Fibroblast of mammary gland (primary cell): ENCODE results near the gene KCND3.
"Not testable (repeated sequence)": the region's sequence is repeated elsewhere in the genome, so short reads cannot be mapped to it uniquely, and the experiment has no call there.

Source experiments
- DNase-seq: peaks from one replicate; pipeline ENCODE4 v3.0.0-alpha.2; 2010; ENCODE audit warnings: low read depth
- H3K4me3 ChIP-seq: 2 replicates; pipeline ENCODE4 v1.5.1; 2011; ENCODE audit warnings: low read depth, mild to moderate bottlenecking, low read length, moderate library complexity; ENCODE audit not compliant: control insufficient read depth
- TF ChIP-seq, protein P1 (sequence below): conservative IDR thresholded peaks from 2 replicates; pipeline ENCODE4 v1.5.1; 2011; ENCODE audit warnings: low read depth, low read length, inconsistent platforms; ENCODE audit not compliant: control insufficient read depth, insufficient read depth

Gene KCND3

DNA sequence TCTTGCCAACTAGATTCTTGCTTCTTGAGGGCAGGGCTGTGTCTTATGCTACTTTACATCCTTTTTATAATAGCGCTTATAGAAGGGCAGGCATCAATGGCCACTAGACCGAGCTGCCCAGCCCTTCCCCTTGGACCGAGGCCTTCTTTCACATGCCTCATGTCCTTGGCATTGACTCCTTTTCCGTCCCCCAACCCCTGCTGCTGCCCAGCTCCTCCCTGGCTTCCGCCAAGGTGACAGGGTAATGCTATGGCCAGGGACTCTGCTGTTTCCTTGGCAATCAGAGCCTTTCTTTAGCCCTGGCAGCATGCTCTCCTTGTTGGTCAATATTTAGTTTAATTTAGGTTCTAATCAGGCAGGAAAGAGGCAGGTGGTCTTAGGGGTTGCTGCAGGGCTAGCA lies 185.5 kb downstream of the KCND3 start:
- TF ChIP-seq, protein P1, sequence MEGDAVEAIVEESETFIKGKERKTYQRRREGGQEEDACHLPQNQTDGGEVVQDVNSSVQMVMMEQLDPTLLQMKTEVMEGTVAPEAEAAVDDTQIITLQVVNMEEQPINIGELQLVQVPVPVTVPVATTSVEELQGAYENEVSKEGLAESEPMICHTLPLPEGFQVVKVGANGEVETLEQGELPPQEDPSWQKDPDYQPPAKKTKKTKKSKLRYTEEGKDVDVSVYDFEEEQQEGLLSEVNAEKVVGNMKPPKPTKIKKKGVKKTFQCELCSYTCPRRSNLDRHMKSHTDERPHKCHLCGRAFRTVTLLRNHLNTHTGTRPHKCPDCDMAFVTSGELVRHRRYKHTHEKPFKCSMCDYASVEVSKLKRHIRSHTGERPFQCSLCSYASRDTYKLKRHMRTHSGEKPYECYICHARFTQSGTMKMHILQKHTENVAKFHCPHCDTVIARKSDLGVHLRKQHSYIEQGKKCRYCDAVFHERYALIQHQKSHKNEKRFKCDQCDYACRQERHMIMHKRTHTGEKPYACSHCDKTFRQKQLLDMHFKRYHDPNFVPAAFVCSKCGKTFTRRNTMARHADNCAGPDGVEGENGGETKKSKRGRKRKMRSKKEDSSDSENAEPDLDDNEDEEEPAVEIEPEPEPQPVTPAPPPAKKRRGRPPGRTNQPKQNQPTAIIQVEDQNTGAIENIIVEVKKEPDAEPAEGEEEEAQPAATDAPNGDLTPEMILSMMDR: no peak
- H3K4me3 ChIP-seq: no peak overlapping the region
- DNase-seq: no peak

DNA sequence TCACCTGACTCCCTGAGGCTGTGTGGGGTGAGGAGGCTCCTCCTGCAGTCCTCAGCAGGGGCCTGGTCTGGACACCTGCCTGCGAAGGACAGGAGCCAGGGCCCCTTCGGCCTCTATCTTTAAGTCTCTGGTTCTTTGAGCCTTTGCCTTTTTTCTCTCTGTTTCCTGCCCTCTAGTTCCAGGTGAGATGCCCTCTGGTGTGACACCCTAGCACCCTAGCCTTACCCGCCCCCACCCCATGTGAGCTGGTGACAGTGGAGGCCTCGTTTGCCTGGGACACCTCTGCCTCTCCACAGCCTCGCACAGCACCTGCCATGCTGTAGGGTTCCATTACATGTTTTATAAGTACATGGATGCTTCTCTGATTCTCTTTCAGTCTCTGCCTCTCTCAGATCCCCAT lies 186.5 kb downstream of the KCND3 start:
- DNase-seq: no peak
- no peak overlapping the region for H3K4me3 ChIP-seq
- TF ChIP-seq, protein P1: no peak

DNA sequence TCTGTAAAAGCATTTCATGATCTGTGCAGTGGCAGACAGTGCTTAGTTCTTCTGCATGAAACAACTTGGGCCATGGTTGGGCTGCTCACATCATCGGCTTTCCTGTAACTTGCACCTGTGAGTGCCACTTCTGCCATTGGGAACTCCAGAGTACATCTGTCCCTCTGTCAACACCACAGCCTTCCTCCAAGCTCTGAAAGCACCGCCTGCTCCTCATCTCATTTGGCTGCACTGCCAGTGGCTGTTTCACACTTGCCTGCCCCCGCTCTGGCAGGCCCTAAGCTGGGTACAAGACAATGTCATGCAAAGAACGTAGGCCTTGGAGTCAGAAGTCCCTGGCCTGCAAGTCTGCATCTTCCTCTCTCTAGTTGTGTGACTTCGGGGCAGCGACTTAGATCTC lies 187.4 kb downstream of the KCND3 start:
- no peak for DNase-seq
- no peak overlapping the region for H3K4me3 ChIP-seq
- TF ChIP-seq, protein P1: no peak

DNA sequence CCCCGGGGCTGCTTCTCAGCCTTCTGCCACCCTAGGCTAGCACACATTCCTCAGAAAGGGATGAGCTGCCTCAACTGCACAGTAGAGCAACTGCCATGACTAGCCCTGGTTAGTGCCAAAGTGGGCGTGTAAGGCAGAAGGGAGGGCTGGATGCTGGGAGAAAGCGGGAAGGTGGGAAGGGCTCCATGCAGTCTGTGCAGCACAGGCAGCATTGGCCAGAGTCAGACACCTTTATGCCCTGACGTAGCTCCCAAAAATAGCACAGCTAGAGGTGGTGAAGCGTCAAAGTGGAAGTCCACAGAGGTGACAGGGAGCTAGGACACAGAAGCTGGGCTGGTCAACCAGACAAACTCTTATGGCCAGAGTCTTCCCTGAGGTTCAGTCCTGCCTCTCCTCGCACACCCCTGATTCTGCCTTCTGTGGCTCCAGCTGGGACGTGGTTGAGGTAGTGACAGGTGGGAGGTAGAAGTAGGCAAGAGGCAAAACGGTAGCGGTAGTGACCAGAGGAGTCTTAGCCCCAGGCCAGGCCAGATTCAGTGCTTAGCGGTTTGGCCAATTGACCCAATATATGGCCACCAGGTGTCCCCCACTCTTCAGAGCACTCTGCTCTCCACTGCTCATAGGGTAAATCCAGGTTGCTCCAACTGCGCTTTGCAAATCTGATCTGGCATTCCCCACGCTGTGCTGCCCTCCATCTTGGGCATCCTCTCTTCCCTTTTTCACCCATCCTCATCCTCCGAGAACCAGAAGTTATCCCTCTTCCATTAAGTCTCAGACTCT lies 188.2 kb downstream of the KCND3 start:
- TF ChIP-seq, protein P1: no peak
- H3K4me3 ChIP-seq: no peak overlapping the region
- no peak for DNase-seq

DNA sequence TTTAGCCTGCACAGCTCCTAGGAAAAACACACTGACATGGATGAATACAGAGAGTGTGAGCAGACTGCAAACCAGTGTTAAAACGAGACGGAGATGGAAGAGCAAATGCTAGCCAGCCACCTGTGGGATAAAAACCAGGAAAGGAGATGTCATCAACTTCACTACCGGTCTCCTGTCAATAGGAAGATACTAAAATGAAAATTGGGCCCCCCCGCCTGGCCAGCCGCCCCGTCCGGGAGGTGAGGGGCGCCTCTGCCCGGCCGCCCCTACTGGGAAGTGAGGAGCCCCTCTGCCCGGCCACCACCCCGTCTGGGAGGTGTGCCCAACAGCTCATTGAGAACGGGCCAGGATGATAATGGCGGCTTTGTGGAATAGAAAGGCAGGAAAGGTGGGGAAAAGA lies 189.7 kb downstream of the KCND3 start:
- DNase-seq, H3K4me3 ChIP-seq: not testable (repeated sequence)

DNA sequence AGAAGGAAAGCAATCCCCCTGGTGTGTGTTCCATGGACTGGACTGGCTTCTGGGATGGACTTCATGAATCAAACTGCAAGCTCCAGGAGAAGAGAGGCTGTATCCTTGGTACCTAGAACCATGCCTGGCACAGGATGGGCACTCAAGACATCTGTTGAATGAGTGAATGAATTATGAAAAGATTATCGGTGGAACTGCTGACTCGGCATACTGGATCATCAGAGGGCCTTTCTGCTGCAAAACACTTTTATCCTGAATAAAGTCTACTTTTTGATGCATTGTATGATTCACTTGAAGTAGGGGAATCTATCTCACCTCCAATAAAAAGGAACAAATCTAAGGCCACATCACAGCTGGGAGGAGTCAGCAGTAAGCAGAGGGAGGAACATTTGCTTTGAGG lies 190.9 kb downstream of the KCND3 start:
- TF ChIP-seq, protein P1: no peak
- H3K4me3 ChIP-seq: no peak overlapping the region
- no peak for DNase-seq

DNA sequence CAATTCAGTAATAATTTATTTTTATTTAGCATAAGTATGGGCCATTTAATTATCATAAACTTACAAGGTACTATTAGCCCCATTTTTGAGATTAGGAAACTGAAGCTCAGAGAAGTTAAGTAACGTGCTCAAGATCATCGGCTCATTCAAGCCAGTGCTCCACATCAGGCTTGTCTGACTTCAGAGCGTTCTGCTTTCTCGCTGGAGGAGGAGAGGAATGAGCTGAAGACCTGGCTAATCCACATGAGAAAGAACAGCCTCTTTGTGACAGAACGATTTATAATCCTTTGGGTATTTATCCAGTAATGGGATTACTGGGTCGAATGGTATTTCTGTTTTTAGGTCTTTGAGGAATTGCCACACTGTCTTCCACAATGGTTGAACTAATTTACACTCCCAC lies 194.1 kb downstream of the KCND3 start:
- TF ChIP-seq, protein P1: no peak
- H3K4me3 ChIP-seq: no peak overlapping the region
- DNase-seq: no peak
